NCI-H187 treated with DMSO at 0.1 percent for 48 hours (cell line): ENCODE results near the gene ME3.

ENCODE experiments used
- DNase-seq: peaks from one replicate; lab custom pipeline; 2025; lab: John Stamatoyannopoulos, UW

ME3 gene

DNA sequence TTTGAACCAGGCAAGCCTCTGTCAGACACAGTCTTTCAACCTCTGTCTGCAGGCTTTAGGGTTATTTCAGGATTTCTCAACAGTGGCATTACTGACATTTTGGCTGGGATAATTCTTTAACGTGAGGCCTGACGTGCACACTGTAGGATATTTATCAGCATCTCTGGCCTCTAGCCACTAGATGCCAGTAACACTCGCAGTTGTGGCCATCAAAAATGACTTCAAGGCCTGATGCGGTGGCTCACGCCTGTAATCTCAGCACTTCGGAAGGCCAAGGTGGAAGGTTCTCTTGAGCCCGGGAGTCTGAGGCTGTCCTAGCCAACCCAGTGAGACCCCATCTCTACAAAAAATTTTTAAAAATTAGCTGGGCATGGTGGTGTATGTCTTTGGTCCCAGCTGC lies 184.7 kb downstream of the ME3 start:
- DNase-seq = no peak

DNA sequence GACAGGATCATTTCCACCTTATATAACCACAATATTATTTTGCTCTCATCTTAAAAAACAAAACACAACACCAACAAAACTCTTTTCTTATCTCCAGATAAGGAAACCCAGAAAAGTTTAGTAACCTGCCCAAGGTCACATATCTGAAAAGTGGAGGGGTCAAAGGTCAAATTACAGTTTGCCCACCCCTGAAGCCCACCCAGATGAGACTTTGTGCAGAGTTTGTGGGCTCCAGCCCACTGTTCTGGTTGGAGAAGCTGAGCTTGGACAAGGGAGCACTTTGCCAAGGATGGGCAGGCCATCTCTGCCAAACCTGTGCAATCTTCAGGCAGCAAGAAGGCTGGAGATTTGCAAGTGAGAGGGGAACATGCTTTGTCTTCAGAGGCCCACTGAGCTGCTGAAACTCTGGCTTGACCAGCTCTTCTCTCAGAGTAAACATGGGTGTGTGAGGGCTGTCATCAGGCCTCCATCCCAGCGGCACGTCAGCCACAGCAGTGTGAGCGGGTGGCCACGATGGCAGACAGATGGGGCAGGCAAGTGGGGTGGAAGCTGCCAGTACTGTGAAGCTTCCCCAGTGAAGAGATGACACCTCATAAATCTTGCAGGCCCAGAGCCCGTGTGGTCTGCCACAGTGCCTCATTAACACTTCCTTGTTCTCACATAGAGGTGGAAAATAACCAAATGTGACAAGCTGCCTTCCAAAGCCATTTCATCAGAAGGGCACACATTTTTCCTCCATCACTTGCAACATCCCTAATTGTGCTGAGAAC lies 186.0 kb downstream of the ME3 start:
- no peak for DNase-seq

DNA sequence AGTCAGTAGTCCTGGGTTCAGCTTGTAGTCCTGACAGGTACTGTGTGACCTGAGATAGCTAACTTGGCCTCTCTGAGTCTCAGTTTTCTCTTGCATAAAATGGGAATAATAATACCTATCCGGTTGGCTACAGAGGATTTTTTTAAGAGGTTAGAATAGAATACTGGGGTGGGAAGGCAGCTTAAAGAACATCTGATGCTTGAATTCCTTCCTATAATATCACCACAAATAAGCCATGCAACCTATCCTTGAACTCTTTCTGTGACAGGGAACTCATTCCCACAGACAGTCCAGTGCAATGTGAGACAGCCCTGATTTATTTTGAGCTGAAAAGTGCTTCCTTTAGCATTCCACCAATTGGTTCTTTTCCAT lies 187.6 kb downstream of the ME3 start:
- no peak for DNase-seq

DNA sequence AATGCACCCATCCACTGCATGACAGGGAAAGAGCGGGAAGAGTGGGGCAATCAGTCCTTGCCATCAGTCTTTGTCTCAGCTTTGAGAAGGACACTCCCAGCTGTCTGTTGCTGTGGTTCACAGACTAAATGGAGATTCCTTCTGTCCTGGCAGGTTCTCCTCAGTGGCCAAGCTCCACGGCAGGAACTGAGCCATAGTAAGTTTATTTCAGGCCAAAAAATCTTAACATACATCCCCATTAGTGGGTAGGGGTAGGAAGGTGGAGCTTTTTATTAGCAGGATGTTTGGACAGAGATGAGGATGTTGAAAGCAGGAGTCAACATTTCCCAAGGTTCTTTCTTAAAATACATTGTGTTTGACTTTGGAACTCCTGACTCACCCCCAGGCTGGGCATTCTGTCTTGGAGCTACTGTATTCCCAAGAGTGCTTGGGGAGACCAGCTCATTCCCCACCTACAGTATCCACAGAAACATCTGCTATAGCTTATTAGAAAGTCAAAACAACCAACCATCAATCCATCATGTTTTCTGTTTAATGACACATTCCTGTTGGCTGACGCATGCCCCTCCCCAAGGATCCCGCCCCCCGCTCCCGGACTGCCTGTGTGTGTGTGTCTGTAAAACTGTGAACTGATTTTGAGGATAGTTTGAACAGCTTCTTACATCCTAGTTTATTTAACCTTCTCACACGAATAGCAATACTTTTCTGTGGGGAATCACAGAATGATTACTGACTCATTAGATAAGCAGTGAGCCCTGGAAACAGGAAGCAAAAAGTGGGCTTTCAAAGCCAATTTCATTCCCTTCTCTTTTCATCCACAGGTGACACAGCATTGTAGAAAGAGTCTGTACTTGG lies 188.2 kb downstream of the ME3 start:
- no peak for DNase-seq

DNA sequence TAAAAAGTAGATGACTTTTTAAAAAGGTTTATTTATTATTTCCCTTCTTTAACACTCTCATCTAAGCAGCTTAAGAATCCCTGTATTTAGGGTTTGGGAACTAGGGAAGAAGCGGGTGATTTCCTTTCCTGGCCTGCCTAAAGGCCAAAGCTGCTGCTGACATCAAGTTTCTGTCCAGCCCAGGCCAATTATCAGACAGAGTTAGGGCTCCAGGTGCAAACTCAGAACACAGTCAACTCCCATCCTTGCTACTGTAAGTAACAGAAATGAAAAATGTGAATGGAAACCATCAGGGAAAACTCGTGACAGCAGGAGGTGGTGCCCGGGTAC lies 188.8 kb downstream of the ME3 start:
- no peak for DNase-seq

DNA sequence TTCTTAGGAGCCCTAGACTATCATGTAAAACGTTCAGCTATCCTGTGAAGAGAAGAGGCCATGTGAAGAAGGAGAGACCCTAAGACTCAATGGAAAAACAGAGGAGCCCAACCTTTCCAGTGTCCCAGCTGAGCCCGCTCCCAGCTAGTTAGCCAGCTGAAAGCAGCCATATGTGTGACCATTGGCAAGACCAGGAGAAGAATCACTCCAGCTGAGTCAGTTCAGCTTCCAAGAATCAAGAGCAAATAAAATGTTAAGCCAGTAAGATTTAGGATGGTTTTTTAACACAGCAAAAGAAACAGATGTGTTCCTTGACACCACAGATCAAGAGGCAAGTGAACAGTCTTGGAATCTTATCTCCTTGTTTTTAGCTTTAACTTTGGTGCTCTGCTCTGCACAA lies 189.7 kb downstream of the ME3 start:
- DNase-seq = no peak

DNA sequence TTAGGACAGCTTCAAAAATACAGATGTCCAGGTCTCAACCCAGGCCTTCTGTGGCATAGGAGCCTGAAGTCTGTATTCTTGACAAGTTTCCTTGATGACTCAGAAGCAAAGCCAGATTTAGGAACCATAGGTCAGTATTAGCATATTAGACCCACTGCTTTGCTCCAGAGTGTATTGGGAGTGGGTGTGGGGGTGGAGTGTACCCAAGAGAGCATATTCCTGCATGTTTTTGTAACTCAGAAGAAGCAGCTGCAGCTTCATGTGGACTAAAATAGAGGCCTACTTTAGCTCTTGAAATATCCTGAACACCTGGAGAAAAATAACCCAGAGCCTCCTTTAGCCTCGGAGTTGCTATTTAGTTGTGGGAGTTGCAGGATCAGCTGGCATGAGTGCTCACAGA lies 191.0 kb downstream of the ME3 start:
- no peak for DNase-seq

DNA sequence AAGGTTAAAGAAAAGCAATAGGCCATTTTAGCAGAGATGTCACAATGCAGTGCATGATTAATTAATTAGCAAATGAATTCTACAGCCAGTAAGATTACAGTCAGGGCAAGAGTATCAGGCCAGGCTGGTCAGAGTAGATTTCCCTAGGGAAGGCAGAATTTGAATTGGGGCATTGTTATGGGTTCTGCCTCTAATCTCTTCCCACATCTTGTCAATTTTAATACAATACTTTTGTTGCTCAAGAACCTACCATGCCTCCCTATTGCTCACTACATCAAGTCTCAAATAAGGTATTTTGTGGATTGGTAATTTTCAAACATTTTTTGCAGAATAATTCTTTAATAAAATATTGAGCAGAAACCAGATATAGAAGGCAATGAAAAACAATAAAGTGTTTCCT lies 194.1 kb downstream of the ME3 start:
- no peak for DNase-seq

DNA sequence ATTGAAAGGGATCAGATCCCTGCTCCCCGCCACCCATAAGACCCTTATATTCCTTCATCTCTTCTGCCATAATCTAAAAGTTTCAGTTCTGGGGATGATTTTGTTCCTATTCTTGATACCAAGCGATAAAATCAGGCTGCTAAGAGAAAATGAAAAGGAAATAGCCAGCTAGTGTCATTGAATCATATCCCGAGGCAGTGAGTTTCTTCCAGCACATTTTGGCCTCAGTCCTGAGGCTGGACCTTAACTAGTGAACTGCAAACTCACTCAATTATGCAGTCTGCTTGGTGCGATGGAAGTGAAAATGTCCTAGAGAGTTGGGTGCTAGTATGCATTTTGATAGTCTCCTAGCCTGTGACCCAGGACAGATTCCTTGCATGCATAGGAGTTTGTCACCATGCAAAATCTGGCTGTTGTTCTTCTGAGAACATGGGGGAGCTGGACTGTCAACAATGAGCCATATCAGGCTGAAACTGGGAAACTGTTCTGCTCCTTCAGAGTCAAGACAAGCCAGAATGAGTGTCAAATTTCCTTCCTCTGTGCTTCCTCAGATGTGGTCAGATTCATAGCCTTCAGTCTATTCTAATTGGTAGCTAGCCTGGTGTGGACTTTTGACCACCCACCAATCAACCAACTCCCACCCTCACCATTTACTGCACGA lies 194.8 kb downstream of the ME3 start:
- no peak for DNase-seq

DNA sequence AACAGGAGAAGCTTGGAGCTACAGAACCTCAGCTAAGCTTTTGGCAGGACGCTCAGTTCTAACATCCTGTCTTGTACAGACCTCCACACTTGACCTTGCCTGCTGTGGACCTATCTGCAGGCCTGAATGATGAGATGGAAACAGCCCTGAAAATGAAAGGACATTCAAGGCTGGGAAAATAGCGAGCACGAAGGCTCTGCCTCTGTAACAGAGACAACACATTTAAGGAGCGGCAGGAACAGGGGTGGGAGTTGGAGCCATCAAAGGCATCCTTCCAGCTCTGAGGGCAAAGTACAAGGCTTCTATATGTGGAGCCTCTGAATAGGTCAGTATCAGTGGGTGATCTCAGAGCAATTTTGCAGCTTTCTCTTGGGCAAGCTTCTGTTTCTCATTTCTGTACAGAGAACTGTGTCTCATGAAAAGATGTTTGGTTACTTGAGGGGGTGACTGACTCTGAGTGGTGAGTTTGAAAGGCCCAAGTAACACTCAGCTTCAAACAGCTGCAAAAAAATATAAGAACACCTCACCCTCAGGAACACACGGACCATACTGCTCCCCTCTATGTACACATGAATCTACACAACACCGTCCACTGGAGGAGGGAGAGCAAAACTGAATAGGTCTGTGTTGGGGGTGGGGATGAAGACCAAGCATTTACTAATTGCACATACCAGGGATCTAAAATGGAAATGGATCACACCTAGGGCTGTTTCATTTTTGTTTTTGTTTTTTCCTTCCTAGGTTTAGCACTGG lies 196.1 kb downstream of the ME3 start:
- no peak for DNase-seq

DNA sequence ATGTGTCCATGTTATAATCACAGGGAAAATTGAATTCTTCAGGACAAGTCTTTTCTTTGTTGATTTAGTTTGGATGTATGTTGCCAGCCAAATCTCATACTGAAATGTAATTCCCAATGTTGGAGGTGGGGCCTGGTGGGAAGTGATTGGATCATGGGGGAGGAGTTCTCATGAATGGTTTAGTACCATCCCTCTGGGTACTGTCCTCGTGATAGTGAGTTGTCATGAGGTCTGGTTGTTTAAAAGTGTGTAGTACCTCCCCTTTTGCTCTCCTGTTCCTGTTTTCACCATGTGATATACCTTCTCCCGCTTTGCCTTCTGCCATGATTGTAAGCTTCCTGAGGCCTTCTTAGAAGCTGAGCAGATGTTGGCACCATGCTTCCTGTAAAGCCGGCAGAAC lies 197.4 kb downstream of the ME3 start:
- DNase-seq = no peak

DNA sequence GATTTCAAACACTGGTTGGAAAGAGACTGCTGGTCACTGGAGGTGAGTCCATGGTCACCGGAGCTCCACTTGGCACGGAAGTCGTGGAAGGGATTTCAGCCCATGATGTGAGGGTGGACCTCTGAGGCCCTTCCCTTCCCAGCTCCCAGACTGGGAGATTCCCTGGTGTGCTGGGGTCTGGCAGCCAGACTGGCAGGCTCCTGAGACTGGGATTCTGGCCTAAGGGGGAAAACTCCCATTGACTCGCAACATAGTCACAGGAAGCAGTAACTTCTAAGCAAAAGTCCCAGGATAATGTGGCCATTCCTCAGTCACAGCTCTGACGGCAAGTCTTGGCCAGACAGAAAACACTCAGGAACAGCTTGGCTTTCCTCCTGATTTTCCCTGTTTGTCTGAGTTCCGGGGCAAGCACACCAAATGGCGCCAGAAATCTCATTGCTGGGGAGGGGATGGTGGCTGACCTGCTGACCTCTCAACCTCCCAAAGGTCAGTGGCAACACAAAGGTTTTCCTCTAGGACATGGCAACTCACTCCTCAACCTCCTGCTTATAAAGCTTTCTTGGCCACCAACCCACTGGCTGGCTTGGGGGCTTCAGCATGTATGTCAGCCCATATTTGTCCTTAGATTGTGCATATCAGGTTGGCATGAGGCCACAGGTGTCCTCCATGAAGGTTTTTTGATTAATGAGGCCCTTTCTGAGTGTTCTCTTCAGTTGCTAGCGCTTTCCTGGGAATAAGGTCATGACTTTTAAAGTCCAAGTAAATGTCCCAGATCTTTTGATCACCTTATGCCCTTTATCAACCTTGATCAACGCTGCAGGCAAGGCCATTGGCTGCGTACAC lies 198.2 kb downstream of the ME3 start:
- DNase-seq = no peak

DNA sequence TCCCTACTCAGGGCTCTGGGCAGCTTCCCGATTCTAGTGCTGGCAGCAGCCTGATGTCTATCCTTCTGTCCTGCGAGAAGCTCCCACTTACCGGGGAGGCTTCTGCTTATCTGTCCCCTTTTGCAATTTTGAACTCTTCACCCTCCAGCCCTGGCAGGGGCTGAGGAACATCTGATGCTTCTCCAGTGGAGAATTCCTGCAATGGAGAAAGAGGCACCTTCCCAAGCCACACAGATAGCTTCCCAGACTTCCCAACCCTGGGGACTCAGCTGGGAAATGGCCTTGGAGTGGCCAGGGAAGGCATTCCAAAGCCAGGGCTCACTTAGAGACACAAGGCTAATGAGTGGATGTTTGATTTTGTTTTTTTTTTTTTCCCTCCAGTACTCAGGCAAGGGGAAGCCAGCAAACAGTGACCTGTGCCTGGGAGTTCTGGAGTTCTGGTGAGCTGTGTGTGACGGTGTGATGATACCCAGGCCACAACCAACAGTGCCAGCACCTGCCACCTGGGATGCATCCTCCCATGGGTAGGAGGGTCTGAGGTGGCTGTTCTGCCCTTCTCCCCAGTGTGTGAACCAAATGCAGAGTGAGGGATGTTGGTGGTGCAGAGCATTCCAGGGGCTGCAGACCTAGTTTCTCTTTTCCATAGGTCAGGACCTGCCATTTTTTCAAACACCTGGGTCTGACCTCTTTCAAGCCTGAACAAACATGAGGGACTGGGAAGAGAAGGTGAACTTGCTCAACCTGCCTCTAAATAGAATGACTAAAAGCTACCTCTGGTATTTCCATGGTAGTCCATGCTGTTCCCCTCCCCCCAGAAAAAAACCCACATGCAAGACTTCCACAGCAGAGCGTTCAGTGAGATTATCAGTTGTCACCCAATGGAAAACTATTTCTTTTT lies 202.7 kb downstream of the ME3 start:
- no peak for DNase-seq

DNA sequence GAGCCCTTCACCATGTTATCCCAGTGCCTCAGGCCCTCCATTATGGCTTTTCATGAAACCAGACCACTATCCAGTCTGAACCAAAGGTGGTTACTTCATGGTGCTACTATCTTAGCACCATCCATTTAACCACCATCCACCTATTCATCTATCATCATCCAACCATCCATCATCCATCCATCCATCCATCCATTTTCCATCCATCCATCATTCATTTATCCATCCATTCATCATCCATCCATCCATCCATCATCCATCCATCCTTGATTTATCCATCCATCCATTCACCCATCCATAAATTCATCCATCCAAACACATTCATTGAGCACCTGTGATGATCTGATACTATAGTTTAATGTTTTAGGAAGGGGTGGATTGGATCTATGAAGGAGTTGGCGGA lies 204.2 kb downstream of the ME3 start:
- no peak for DNase-seq

DNA sequence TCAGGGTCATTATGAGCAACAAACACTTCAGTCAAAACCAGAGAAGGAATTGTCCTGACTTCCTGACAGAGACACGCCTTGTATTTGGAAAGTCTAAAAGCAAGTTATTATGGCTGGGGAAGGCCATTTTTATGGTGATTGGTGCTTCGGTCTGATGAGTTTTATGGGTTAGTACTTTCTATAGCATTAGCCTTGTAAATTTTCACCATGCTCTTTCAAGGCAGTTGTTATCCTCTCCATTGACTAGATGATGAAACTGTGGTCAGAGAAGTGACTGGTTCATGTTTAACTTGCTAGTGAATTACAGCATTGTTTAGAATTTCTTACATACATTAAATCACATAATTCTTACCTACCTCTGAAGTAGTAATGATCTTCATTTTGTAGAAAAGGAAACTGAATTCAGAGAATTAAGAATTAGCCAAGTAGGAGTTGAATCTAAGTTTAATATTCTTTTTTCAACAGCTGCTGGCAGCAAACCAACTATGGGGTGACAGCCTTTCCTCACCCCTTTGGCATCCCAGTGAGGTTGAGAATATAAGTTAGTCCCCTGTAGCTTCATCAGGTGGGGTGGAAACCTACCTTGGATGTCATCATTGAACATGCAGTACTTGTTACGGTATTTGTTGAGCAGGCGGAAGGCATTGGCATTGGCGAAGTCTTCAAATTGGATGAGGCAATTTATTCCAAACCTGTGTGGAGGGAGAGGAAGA lies 207.8 kb downstream of the ME3 start:
- no peak for DNase-seq

DNA sequence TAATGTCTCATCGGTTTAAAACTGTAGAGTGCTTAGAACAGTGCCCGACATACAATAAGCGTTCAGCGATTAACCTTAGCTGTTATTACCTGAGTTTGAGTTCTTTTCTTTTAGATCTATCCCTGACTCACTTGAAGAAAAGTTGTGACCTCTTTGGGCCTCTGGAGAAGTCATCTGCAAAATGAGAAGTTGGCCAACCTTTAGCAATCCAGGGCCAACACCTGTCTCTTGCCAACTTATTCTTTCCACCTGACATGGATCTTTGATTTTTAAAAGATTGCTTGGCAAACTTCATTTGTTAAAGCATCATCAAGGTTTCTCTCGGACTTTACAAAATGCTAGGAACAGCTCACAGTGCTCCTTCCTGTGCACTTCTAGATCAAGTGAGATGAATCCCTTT lies 208.5 kb downstream of the ME3 start:
- DNase-seq = no peak

DNA sequence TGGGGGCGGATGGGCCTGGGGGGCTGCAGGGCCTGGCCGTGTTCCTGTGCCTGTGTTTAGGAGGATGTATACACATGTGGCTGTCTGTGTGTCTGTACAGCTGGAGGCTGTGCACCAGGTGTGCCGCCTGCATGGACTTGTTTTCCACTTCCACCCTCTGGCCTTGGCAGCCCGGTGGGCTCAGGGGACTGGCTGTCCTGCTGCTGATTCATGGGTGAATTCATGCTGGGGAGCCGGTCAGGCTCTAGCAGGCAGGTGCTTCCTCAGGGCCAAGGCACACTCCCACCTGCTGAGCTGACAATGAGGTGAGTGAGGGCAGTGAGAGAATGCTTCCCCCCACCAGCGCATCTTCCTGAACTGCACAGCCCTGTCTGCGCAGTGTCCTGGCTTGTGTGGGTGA lies 209.3 kb downstream of the ME3 start:
- no peak for DNase-seq

DNA sequence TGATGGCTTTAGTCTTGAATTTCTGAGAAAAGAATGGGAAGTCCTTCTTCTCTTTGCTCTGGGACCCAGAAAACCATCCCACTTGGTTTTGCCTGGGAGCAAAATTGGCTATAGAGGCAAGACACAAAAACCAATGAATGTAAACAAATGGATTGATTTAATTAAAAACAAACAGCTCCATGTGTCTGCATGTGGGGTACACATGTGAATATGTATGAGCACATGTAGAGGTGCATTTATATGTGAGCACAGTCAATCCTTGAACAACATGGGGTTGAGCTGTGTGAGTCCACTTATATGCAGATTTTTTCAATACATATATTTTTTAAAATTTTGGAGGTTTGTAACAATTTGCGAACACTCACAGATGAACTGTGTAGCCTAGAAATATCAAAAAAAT lies 210.5 kb downstream of the ME3 start:
- DNase-seq = no peak

DNA sequence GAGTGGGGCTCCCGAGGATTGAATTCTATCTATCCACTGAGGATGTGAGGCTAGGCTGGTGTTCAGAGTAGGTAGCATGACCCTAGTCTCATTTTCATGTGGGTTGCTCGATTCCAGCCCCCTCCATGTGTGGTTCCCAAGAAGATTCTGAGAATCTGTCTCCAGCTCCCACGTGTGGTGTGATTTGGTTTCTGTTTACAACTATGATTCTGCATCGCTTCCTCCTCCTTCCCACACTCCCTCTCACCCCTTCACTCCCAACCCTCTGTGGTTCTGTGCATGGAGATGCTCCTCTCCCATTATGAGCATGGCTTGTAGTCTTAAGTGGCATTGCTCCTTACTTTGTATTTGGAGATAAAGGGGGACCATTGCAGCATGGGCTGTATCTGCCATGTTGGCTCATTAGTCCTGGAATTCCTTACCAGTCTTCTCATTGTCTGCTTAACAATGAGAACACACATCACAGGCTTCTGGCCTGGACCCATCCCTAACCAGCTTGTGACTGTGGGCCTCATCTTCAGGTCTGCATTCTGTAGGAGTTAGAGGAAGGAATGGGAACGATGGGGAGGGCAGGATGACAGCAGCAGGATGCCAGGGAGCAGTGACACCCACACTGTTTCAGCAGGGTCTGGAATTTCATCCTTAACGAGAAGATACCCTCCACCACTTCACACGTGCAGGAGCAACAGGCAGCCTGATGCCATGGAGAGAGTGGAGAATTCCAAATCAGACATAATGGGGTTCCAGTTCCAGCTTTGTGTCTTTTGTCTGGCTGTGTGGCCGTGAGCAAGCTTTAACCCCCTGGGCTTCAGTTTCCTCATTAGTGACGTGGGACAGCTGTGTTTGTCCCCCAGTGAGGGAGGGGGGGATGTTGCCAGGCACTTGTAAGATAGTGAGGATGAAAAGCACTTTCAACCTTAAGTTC lies 211.7 kb downstream of the ME3 start:
- no peak for DNase-seq
